WTC11 (cell line): ENCODE measurements around the gene CLEC16A.

Experiments used
- TF ChIP-seq, protein P1 (sequence below): fragments of 200-600 bp; IDR thresholded peaks from 2 replicates; pipeline ENCODE4 v1.8.0; 2022; ENCODE audit warnings: antibody characterized with exemption
- TF ChIP-seq, protein P2 (sequence below): sonication (generic); formaldehyde crosslinking; IDR thresholded peaks from 2 replicates; pipeline ENCODE4 v1.8.1; 2022; ENCODE audit warnings: low read depth, missing genetic modification reagents, borderline replicate concordance

DNA sequence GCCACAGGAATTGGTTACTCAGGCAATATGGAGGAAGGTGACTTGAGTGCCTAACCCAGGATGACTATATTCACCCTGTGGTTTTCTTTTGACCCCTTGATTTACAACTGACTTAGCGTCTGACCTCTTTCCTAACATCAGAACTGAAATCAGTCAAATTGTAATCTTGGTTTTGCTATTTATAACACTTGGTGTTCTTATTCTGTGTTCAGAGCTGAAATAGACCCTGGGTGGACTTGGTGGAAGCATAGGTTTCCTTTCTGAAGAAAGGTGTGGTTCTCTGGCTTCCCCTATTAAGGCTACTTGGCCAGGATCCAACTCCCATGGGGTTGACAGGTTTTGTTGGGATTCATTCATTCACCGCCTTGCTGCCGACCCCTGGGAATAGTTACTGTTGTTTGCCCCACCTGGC lies 80.8 kb downstream of the CLEC16A start:
- TF ChIP-seq, protein P1, sequence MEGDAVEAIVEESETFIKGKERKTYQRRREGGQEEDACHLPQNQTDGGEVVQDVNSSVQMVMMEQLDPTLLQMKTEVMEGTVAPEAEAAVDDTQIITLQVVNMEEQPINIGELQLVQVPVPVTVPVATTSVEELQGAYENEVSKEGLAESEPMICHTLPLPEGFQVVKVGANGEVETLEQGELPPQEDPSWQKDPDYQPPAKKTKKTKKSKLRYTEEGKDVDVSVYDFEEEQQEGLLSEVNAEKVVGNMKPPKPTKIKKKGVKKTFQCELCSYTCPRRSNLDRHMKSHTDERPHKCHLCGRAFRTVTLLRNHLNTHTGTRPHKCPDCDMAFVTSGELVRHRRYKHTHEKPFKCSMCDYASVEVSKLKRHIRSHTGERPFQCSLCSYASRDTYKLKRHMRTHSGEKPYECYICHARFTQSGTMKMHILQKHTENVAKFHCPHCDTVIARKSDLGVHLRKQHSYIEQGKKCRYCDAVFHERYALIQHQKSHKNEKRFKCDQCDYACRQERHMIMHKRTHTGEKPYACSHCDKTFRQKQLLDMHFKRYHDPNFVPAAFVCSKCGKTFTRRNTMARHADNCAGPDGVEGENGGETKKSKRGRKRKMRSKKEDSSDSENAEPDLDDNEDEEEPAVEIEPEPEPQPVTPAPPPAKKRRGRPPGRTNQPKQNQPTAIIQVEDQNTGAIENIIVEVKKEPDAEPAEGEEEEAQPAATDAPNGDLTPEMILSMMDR, result no peak
- TF ChIP-seq, protein P2, sequence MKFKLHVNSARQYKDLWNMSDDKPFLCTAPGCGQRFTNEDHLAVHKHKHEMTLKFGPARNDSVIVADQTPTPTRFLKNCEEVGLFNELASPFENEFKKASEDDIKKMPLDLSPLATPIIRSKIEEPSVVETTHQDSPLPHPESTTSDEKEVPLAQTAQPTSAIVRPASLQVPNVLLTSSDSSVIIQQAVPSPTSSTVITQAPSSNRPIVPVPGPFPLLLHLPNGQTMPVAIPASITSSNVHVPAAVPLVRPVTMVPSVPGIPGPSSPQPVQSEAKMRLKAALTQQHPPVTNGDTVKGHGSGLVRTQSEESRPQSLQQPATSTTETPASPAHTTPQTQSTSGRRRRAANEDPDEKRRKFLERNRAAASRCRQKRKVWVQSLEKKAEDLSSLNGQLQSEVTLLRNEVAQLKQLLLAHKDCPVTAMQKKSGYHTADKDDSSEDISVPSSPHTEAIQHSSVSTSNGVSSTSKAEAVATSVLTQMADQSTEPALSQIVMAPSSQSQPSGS (CRISPR knock-in tag), result no peak
